Limb (tissue), 2 donors: ENCODE data around the gene TPD52L1.

Experiments
- DNase-seq, 2 donors: peaks; one replicate each; pipeline ENCODE4 v3.0.0-alpha.2; 2016; ENCODE audit errors: extremely low spot score in 2 of 2

TPD52L1 gene

GRCh38 chr6:125174626-125175025, 21.1 kb downstream of the TPD52L1 start:
- DNase-seq, result no peak

DNA sequence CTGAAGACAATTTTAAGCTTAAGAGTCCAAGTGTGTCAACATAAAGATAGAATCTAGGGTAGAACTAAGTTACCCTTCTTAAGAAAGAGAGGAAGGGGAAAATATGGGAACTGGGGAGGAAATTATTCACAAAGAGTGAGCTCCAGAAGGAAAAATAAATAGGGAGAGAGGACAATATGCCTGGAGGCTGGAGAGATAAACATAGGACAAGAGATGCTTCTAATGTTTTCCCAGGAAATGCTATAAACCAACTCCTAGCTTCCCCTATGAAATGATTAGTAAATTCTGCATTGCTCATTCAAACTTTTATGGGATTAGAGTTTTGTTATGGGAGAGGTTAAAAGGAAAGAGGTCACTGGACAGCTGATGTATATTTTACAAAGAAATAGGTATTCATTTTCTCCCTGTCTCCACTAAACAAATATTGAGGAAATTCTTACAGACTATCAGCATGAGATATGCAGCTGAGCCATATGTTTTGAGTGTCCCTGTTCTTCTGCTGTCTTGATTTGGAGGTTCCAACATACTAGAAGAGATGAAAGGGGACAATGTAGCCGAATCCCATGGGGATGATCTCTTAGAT, 22.0 kb downstream of the TPD52L1 start:
- DNase-seq, result no peak

DNA sequence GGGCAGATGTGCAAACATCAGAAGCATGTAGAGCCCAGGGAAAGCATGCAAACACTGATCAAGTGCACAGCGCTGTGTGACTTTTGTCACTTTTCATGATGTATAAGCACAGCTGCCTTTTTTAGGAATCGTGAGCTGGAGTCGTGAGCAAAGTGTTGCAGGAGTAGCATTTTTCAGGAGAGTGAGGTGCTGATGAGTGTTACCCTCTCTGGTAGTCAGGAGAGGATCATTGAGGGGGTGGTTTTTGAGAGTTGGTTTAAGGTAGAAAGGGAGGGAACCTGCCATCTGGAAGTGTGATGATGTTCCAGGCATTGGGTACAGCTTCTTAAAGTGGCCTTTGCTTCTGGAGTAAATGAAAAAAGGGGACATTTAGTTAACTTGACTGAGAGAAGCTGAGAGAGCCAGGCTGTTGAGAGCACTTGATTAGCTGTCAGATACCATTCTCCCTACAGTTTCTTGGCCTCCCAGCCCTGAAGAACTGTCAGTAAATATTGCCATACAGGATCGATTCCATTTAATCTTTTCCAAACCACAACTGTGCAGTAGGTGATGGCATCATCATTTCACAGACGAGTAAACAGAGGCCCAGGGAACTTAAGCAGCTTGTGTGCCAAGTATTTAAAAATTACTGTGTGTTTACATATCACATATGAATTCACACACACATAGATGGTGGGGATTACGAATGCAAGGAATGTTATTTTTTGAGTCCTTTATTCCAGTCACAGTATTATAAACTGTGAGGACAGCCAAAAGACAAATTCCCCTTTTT, 28.9 kb downstream of the TPD52L1 start:
- no peak for DNase-seq

GRCh38 chr6:125183391-125183790, 29.8 kb downstream of the TPD52L1 start:
- DNase-seq, result no peak

DNA sequence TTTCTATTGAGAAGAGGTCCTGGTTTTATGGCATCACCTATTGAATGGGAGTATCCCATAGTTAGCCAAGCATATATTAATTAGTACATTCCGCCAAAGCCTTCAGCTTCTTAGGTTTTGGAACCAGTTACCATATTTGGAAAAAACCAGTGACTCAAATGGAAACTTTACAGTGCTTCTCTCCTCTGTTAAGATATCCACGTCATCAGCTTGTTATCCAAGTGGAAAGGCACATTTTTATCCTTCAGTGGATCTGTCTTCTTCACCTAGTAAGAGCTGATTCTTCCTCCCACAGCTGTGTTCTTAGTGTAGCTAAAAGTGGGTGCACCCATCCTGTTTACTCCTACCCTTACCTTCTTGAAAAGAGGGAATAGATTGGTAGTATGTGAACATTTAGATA, 34.5 kb downstream of the TPD52L1 start:
- no peak for DNase-seq

DNA sequence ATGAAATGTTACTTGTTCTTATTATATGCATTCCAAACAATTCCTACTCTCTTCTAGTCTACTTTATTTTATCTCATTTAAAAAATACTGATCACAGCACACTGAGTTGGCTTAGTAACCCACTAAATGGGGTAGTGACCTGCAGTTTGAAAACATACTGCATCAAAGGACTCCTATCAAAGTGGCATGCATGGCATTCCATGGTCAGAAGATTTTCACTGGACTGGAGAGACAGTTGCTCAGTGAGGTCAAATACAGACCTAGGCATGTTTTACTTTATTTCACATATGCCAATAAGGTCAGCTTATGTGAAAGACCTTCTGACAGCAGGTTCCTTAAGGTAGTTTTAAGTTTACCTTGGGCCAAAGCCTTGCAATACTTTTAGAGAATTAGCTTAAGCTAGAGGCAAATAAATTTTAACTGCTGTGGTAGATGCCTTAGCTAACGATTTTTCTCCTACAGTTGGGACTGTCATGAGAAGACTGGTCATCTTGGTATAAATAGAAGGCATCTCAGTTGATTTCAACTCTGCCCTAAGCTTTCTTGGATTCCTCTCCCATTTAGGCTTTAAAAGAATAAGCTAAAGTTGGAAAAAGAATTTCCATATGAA, 35.1 kb downstream of the TPD52L1 start:
- no peak for DNase-seq

GRCh38 chr6:125189494-125189893, 35.9 kb downstream of the TPD52L1 start:
- no peak for DNase-seq

DNA sequence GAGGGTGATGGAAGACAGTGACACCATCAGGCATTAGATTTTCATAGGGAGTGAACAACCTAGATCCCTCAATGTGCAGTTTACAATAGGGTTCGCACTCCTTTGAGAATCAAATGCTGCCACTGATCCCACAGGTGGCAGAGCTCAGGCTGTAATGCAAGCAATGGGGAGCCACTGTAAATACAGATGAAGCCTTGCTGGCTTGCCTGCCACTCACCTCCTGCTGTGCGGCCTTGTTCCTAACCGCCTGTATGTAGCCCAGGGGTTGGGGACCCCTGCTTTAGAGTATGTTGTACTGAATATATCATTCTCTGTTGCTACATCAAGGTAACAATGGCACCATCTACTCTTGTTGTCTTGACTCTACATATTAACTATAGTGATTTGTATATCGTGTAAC, 37.1 kb downstream of the TPD52L1 start:
- DNase-seq, result no peak

DNA sequence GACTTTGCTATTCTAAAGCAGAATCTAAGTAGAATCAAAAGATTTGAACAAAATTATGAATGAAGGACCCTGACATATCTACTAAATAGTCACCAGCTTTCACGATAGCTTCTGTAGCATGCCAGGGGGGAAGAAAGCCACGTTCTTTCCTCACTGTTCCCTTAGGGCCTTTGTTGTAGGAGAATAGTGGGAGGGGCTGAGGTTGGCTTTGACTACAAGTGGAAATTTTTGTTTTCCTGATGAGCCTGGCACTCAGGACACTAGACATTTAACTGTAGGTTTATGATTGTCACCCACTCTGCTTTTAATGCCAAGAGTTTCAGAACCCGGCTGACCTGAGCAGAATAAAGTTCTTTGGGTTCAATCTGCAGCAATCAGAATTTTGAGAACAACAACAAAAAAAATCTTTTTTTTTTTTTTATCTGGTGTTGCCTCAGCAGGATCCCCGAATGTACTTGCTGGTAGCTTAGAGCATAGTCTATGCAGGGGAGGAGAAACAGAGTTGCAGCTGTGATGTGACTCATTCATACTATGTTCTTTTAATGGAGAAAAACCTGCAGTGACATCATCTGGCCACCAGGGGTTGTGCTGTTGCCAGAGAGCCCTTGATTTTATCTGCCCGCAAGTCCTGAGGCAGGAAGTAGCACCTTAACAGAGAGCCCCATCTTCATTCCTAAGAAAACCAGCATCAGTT, 38.5 kb downstream of the TPD52L1 start:
- no peak for DNase-seq

DNA sequence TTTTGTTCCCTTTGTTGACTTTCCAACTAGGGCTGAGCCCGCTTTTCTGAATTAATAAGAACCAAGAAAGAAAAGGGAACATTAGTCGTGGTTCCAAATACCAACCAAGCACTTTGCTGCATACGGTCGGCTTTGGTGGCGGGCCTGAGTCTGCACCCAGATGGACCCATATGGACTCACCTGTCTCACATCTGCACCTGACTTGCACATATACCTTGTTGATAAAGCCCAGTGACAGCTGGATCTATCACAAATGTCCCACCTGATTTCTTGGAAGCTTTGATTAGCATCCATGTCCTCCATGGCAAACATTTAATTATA, 39.0 kb downstream of the TPD52L1 start:
- no peak for DNase-seq

GRCh38 chr6:125193208-125193607, 39.6 kb downstream of the TPD52L1 start:
- no peak for DNase-seq

DNA sequence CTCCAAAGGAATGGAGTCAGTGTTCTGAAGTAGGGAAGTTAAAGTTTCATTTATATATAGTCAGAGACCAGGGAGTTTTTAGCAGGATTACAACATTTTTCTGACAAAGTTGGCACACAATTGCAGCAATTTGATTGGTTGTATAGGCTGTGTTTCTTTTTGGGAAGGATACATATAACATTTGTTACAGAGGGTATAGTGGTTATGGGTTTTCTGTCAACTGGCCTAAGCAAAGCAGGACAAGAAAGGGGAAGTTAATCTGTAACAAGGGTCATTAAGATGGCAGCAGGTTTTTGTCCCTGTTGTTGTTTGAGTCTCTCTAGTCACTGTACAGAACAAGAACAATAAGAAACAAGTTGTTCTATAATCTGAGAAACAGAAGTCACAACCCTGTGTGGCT, 41.4 kb downstream of the TPD52L1 start:
- DNase-seq, result no peak

DNA sequence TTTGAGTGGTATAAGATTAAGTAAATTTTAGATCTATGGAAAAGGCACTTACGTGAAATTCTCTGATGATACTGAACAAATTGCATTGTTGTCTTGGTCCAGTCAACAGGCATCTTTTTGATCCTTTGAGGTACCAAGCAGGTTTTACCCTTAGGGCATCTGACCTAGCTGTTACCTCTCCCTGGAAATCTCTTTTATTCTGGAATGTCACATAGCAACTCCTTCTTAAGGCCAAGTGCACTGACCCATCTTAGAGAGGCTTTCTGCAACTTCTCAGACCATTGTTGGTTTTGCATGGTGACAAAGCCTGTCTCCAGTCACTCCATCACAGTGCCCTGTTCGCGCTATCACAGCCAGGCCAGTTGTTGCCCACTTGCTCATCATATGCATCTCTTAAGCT, 42.0 kb downstream of the TPD52L1 start:
- DNase-seq, result no peak

DNA sequence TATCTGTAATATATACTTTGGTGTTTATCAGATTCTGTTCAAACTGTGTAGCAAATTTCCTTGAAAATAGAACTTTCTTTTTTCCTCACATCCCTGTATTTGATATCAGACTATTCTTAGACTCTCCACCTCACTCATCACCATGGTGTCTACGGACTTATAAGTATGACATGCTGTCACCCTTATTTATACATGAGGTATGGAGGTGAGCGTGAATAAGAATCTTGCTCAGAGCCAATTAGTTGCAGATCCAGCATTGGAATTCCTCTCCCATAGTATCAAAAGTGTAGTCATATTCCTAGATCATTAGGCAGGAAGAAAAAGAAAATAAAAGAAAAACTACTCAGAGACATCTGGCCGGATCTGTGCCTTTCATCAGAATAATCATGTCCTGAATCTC, 43.0 kb downstream of the TPD52L1 start:
- DNase-seq, result no peak

- DNase-seq, result peak in 1 of 2 donors; percentile 35
Measured at GRCh38 chr6:125197795-125198269, 44.3 kb downstream of the TPD52L1 start.

- peak in 1 of 2 donors; percentile 27 for DNase-seq
Measured at GRCh38 chr6:125198398-125198937, 44.9 kb downstream of the TPD52L1 start.

DNA sequence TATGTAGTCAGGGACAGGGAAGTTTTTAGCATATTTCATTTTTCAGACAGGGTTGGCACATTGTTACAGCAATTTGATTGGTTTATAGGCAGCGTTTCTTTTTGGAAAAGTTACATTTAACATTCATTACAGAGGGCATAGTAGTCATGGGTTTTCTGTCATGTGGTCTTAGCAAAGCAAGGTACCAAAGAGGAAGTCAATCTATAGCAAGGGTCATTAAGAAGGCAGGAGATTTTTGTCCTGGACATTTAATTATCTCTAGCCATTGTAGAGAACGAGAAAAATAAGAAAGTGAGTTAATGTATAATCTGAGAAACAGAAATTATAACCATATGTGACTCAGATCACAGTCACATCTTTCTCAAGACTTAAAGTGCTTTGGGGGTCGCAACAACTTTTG, 47.4 kb downstream of the TPD52L1 start:
- no peak for DNase-seq

DNA sequence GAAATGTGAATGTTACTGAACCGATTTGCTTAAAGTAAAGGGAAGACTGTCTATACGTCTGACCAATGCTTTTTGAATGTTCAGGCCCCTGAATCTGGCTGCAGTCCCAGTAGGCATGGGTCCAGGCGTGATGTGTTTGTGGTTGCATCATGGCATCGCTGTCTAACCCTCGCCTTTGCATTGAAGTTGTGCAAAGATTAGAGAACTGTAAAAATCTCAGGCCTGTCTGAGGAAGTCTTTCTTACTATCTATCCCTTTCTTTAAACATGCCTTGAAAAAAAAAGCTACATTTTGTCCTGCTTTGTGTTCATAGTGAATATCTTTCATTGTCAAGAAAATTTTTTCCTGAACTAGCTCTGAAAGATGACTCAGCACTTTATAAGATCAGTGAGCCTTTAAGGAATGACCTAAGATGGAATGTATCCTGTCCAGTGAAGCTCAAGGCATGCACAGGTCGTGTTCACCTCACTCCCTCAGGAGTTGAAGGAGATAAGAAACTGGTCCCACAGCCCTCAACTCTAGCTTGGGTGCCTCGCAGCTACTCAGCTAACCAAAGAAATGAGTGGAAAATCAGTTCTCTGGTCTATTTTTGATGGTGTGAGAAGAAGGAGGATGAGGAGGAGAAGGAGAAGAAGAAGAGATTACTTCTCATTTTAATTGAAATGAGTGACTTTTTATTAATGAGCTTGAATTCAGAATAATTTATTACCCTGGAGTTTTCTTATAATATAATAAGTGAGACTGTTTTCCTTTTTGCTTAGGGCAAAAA, 48.6 kb downstream of the TPD52L1 start:
- DNase-seq, result peak in 1 of 2 donors; percentile 40

- no peak for DNase-seq
Measured at GRCh38 chr6:125203395-125203794, 49.8 kb downstream of the TPD52L1 start.

DNA sequence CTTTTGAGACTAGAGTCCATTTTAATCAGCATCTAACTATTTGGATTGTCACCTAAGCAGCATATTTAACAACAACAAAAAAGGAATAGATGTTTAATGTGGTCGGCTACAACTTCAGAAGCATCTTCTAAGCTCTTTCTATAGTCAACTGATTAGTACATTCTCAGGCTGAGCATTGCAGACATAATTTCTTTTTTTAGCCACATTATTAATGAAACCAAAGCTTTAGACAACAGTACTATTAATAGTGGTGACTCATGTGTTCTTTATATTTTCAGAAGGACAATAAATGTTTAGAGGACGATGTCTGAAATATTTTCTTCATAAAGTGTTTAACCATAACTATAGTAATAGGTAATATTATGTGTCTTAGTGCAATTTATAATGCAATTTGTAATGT, 52.4 kb downstream of the TPD52L1 start:
- no peak for DNase-seq

- DNase-seq, result no peak
Measured at GRCh38 chr6:125206389-125206788, 52.8 kb downstream of the TPD52L1 start.
